Stimulated activated effector memory CD8-positive, alpha-beta T cell treated with anti-CD3 and anti-CD28 coated beads, Interleukin-12 subunit alpha, Interleukin-12 subunit beta, amount 100 ng/mL, for 72 hours (primary cell): ENCODE measurements around the gene PPP1R14D.
A peak's percentile ranks its signal among the peaks of the same experiment; 100 is the strongest.

Source experiments
- ATAC-seq: fragments of 150-1000 bp; cut with Tn5 transposase; 2 replicates; pipeline ENCODE4 v1.10.0; 2021
- DNase-seq, 2 donors: peaks; one replicate each; pipeline ENCODE4 v3.0.0; 2021 to 2022; ENCODE audit warnings: low spot score in 2 of 2
- H3K27ac Mint-ChIP-seq: one replicate; pipeline ENCODE4 v1.8.0; 2022; ENCODE audit warnings: mild to moderate bottlenecking, mixed read lengths
- H3K36me3 Mint-ChIP-seq: one replicate; pipeline ENCODE4 v1.8.0; 2022; ENCODE audit warnings: mild to moderate bottlenecking, mixed read lengths
- H3K4me1 Mint-ChIP-seq: one replicate; pipeline ENCODE4 v1.8.0; 2022; ENCODE audit warnings: mixed read lengths
- H3K4me3 Mint-ChIP-seq: one replicate; pipeline ENCODE4 v1.8.0; 2022; ENCODE audit warnings: mild to moderate bottlenecking, mixed read lengths
- H3K9me3 Mint-ChIP-seq: one replicate; pipeline ENCODE4 v1.8.0; 2022; ENCODE audit warnings: mixed read lengths

Gene PPP1R14D

DNA sequence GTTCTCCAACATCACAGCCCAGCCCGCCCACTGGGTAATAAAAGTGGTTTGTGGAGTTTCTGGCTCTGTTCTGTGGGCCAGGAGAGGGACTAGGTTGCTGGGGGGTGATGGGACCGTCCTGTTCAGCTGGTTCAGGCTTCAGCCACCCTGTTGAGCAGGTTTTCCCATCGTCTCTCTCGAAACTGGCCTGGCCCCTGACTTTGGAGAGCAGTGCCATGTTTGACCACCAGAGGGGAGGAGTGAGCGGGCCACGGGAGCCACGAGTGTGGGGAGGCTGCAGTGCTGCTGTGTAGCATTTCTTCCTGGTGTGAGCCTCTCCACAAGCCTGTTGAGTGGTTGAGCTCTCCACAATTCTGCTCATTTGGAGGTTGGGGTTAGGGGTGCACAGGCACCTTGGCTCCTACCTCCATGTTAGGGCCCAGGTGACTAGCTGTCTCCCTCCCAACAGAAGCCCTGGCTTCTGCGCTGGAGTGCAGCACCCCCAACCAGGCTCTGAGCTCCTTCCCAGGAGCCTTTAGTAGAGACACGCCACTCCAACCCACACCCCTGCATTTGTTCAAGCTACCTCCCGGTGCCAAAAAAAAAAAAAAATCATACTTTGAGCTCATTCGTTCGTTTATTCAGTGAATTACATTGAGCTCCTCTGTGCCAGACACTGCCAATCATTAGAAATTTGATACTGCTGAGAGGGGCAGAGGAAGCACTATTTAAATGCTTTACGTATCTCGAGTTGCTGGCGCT, 29.3 kb upstream of the PPP1R14D start:
- Mint-ChIP-seq H3K4me1 (peaks cover 14% of the 10 kb centered on the region), H3K9me3 (no peaks in the 10 kb centered on the region), H3K36me3 (no peaks in the 10 kb centered on the region), H3K4me3 (no peak overlapping the region), H3K27ac (no peak overlapping the region)
- DNase-seq (peak; percentile 89 to 95), ATAC-seq (peak; percentile 84)

DNA sequence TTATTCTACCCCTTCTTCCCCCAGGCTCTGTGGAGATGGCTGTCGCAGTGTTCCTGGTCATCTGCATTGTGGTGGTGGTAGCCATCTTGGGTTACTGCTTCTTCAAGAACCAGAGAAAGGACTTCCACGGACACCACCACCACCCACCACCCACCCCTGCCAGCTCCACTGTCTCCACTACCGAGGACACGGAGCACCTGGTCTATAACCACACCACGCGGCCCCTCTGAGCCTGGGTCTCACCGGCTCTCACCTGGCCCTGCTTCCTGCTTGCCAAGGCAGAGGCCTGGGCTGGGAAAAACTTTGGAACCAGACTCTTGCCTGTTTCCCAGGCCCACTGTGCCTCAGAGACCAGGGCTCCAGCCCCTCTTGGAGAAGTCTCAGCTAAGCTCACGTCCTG, 28.2 kb upstream of the PPP1R14D start:
- no peak for ATAC-seq

DNA sequence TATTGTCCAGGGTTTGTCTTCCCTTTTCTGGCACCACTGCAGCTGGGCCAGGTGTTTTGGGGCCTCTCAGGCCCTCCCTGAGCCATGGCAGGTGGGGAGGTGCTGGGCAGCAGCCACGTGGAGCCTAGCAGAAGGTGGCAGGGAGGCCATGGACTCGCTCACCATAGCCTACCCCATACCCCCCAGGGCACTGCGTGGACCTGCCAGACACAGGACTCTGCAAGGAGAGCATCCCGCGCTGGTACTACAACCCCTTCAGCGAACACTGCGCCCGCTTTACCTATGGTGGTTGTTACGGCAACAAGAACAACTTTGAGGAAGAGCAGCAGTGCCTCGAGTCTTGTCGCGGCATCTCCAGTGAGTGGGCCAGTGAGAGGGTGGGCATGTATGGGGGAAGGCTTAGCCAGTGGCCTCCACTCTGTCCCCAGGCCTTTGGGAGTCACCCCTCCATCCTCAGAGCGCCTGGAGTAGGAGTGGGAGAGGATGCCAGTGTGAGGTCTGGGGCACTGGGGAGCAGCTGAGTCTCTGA, 27.3 kb upstream of the PPP1R14D start:
- DNase-seq (no peak), ATAC-seq (no peak)
- Mint-ChIP-seq H3K27ac (peak overlapping the region; percentile 65), H3K36me3 (no peaks in the 10 kb centered on the region), H3K9me3 (no peaks in the 10 kb centered on the region), H3K4me1 (peaks cover 14% of the 10 kb centered on the region), H3K4me3 (no peak overlapping the region)

More for the DNA sequence above, 28.2 kb upstream of the PPP1R14D start:
- no peak overlapping the region for H3K4me3 Mint-ChIP-seq
- no peaks in the 10 kb centered on the region for H3K36me3 Mint-ChIP-seq
- H3K9me3 Mint-ChIP-seq, result no peaks in the 10 kb centered on the region
- no peak overlapping the region for H3K27ac Mint-ChIP-seq
- peaks cover 14% of the 10 kb centered on the region for H3K4me1 Mint-ChIP-seq
- DNase-seq, result no peak

DNA sequence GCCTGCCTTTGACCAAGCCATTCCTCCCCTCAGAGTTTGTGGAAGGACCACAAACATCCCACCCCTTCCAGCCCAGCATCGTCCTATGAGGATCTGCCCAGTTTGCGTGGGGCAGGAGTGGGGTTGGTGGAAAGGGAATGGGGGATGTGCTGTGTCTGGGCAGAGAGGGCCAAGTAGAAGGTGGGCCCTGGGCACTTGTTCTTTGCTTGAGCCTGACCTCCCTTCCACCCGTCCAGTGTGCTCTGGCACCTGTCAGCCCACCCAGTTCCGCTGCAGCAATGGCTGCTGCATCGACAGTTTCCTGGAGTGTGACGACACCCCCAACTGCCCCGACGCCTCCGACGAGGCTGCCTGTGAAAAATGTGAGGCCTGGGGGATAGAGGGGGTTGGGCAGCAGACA, 25.7 kb upstream of the PPP1R14D start:
- DNase-seq, result no peak
- Mint-ChIP-seq H3K36me3 (no peaks in the 10 kb centered on the region), H3K4me3 (no peak overlapping the region)

DNA sequence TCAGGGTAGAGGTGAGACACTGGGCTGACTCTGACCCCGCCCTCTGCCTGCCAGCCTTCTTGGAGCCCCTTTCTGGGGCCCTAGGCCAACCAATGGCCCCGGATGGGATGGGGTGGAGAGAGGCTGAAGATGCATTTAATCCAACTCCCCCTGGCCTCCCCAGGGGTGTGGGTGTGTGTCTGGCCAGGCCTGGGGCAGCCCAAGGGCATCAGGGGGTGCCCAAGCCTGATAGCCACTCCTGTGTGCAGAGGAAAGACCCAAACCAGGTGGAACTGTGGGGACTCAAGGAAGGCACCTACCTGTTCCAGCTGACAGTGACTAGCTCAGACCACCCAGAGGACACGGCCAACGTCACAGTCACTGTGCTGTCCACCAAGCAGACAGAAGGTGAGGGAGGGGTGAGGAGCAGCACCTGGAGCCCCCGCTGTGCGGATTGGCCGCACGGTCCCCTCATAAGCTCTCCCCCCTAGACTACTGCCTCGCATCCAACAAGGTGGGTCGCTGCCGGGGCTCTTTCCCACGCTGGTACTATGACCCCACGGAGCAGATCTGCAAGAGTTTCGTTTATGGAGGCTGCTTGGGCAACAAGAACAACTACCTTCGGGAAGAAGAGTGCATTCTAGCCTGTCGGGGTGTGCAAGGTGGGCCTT, 24.9 kb upstream of the PPP1R14D start:
- no peak for ATAC-seq
- Mint-ChIP-seq H3K4me1 (peaks cover 8% of the 10 kb centered on the region), H3K36me3 (no peaks in the 10 kb centered on the region), H3K27ac (no peak overlapping the region), H3K9me3 (no peaks in the 10 kb centered on the region), H3K4me3 (no peak overlapping the region)
- no peak for DNase-seq

More for the DNA sequence above, 25.7 kb upstream of the PPP1R14D start:
- ATAC-seq, result no peak
- Mint-ChIP-seq H3K9me3 (no peaks in the 10 kb centered on the region), H3K27ac (no peak overlapping the region), H3K4me1 (peaks cover 8% of the 10 kb centered on the region)

DNA sequence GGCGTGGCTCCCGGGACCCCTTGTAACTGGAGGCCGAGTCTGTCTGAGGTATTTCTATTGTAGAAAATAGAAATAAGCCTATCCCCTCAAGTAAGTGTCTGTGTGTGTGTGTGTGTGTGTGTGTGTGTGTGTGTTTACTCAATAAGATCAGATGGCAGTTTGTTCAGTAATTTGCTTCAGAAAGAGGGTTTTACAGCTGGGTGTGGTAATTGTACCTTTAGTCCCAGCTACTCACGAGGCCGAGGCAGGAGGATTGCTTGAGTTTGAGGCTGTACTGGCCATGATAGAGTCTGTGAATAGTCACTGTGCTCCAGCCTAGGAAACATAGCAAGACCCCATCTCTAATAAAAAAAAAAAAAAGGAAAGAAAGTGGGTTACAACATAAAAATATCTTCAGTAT, 24.0 kb upstream of the PPP1R14D start:
- ATAC-seq, result no peak
- peaks cover 5% of the 10 kb centered on the region for H3K36me3 Mint-ChIP-seq
- no peak overlapping the region for H3K4me3 Mint-ChIP-seq
- no peak overlapping the region for H3K27ac Mint-ChIP-seq
- no peak for DNase-seq
- peaks cover 9% of the 10 kb centered on the region for H3K4me1 Mint-ChIP-seq
- H3K9me3 Mint-ChIP-seq, result no peaks in the 10 kb centered on the region

DNA sequence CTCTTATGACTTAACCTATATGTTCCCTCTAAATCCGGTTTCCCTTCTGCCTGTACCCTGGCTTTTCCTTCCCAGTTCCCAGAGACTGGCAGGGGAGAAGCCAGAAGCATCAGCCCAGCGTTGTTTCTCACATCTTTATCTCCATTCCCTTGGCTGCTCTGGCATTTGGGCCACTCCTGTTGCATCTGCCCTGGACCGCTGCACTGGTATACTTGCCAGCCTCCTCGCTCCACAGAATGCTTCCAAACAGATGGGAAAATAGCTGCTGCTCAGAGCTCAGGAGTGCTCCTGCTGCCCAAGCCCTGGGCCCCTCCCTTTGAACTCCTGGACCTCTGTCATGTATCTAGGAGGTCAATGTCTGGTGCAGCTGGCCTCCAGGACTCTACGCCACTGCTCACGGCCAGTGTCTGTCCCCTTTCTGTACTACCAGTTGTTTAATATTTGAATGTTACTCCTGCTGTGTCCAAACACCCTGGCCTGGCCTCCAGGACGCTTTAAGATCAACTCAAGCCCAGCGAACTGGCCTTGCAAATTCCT, 22.1 kb upstream of the PPP1R14D start:
- Mint-ChIP-seq H3K4me1 (peaks cover 13% of the 10 kb centered on the region), H3K4me3 (no peak overlapping the region), H3K27ac (no peak overlapping the region), H3K36me3 (peaks cover 5% of the 10 kb centered on the region), H3K9me3 (no peaks in the 10 kb centered on the region)
- DNase-seq (no peak), ATAC-seq (no peak)

DNA sequence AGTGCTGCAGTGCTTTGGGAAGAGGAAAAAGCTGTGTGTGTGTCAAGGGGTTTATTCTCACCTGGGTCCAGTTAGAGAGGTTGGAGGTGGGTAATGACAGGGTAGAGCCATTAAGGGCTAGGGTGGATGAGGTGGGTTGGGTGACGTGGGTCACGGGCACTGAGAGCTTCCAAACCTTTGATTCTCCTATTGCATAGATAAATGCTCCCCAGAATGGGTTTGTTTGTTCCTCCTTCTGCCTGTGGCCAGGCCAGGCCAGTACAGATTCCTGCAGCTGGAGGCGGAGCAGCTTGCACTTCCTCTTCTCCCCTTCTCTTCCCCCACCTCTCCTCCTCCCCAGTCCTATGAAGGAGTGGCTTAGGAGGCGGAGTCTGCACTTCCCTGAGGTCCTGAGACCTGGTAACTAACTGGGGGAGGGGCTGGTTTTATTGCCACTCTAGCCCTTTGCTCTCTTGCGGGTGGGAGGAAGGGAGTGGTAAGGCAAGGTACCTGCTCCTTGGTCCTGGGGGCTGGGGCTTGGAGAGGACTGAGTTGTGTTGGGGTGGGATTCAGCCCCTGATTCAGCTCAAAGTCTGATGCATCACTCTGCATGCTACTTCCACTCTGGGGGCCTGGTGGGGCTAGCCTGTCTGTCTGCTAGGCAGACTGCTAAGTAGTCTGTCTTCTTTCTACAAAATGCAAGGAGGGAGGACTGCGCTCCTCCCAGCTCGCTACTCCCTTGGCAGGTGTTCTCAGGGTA, 18.9 kb upstream of the PPP1R14D start:
- no peak for DNase-seq
- ATAC-seq, result no peak
- Mint-ChIP-seq H3K9me3 (no peaks in the 10 kb centered on the region), H3K27ac (peak overlapping the region; percentile 10), H3K4me3 (no peak overlapping the region), H3K4me1 (peaks cover 18% of the 10 kb centered on the region), H3K36me3 (peaks cover 12% of the 10 kb centered on the region)

DNA sequence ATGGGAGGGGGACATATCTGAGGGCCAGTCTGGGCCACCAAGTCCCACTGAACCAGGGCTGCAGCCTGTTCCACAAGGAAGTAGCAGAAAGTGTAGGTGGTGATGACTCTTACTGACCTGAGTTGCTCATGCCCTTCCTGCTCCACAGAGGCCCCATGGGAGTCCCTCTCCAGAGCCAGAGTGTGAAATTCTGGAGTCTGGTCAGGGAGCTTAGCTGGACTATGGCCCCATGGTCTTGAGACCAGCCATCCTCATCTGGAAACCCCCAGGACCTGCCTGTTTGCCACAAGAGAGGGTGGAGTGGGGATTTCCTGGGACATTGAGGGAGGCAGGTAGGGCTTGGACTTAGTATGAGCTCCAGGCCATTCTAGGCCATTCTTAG, 18.3 kb upstream of the PPP1R14D start:
- Mint-ChIP-seq H3K36me3 (peaks cover 12% of the 10 kb centered on the region), H3K4me1 (peaks cover 18% of the 10 kb centered on the region), H3K9me3 (no peaks in the 10 kb centered on the region), H3K27ac (peak overlapping the region; percentile 10), H3K4me3 (no peak overlapping the region)
- DNase-seq (no peak), ATAC-seq (no peak)

DNA sequence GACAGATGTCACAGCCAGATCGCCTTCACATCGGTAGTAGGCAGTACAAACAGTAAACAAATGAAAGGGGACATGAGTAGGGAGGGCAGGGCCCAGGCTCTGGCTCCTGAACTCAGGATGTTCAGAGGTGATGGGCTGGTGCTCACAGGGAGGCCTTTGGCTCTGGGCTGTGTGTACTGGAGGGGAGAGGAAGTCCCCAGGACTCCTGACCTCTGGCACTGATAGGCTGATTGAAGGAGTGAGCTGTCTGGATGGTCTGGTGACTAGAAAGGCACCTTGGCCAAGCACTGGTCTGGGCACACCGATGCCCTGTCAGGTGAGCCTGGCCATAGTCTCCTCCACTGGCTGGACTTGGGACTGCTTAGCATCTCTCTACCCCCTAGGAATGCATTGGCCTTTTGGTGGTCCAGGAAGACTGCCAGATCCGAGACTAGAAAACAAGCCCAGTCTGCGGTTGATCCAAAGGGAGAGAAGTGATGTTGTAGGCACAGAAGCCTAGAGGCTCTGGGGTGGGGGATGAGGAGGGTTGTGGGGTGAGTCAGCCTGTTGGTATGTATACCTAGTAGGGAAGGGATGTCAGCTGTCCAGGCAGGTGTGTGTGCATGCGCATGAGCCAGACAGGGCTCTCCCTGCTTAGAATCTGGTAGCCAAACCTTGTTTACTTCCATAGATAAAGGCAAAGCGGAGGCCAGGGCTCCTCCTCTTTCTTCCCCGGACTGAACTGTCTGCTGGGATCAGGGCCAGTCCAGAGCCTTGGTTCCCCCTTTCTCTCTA, 17.2 kb upstream of the PPP1R14D start:
- ATAC-seq, result no peak
- DNase-seq, result no peak
- Mint-ChIP-seq H3K4me1 (peaks cover 18% of the 10 kb centered on the region), H3K36me3 (peaks cover 12% of the 10 kb centered on the region), H3K9me3 (no peaks in the 10 kb centered on the region), H3K27ac (peak overlapping the region; percentile 10), H3K4me3 (peak overlapping the region; percentile 81)

DNA sequence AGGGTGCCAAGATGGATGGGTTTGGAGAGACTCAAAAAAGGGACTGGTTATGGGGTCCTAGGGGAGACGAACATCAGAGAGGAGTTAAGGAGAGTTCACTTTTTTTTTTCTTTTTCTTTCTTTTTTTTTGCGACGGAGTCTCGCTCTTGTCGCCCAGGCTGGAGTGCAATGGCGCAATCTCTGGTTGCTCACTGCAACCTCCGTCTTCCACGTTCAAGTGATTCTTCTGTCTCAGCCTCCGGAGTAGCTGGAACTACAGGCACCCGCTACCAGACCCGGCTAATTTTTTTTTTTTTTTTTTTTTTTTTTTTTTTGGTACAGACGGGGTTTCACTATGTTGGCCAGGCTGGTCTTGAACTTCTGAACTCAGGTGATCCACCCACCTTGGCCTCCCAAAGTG, 16.5 kb upstream of the PPP1R14D start:
- ATAC-seq (no peak), DNase-seq (no peak)
- Mint-ChIP-seq H3K36me3 (peaks cover 12% of the 10 kb centered on the region), H3K4me1 (peaks cover 18% of the 10 kb centered on the region), H3K4me3 (peak overlapping the region; percentile 81), H3K27ac (peak overlapping the region; percentile 45), H3K9me3 (no peaks in the 10 kb centered on the region)

DNA sequence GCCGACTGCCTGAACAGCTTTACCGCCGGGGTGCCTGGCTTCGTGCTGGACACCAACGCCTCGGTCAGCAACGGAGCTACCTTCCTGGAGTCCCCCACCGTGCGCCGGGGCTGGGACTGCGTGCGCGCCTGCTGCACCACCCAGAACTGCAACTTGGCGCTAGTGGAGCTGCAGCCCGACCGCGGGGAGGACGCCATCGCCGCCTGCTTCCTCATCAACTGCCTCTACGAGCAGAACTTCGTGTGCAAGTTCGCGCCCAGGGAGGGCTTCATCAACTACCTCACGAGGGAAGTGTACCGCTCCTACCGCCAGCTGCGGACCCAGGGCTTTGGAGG, 16.2 kb upstream of the PPP1R14D start:
- Mint-ChIP-seq H3K4me3 (peak overlapping the region; percentile 81), H3K9me3 (no peaks in the 10 kb centered on the region), H3K36me3 (peaks cover 12% of the 10 kb centered on the region), H3K4me1 (peaks cover 18% of the 10 kb centered on the region), H3K27ac (peak overlapping the region; percentile 45)
- DNase-seq (peak in 1 of 2 donors; percentile 14), ATAC-seq (peak; percentile 59)

DNA sequence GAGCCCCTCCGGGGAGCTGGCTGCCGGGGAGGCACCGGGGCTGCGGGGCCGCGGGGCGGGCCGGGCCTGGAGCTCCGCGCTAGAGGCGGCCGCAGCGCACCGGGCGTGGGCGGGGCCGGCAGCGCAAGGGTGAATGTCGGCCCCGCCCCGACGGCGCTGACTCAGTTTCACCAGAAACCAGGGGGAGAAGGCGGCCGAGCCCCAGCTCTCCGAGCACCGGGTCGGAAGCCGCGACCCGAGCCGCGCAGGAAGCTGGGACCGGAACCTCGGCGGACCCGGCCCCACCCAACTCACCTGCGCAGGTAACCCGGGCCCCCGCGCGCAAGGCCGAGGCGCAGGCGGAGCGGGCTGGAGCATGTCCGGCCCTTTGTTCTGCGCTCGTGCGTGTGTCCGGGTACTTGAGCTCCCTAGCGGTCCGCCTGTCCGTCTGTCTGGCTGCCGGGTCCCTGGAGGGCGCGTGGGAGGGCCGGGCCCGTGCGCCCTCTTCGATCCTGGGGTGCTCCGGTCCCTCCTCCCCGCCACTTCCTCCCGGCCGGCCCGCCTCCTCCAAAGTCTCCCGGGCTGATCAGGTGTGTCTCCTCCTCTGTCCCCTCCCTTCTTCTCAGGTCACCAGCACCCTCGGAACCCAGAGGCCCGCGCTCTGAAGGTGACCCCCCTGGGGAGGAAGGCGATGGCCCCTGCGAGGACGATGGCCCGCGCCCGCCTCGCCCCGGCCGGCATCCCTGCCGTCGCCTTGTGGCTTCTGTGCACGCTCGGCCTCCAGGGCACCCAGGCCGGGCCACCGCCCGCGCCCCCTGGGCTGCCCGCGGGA, 15.6 kb upstream of the PPP1R14D start, which contains the start of gene SPINT1:
SPINT1 (plus strand) TSS at position 164 of the 811 bp plus-strand sequence; CDS start at position 671, 507 bp downstream.
- no peaks in the 10 kb centered on the region for H3K9me3 Mint-ChIP-seq
- DNase-seq (peak; percentile 52 to 77), ATAC-seq (peak; percentile 83)
- H3K4me3 Mint-ChIP-seq, result peak within 1 kb of the TSS; percentile 81
- peak within 1 kb of the TSS; percentile 45 for H3K27ac Mint-ChIP-seq
- peaks cover 18% of the 10 kb centered on the region for H3K4me1 Mint-ChIP-seq
- H3K36me3 Mint-ChIP-seq, result peaks cover 12% of the 10 kb centered on the region

DNA sequence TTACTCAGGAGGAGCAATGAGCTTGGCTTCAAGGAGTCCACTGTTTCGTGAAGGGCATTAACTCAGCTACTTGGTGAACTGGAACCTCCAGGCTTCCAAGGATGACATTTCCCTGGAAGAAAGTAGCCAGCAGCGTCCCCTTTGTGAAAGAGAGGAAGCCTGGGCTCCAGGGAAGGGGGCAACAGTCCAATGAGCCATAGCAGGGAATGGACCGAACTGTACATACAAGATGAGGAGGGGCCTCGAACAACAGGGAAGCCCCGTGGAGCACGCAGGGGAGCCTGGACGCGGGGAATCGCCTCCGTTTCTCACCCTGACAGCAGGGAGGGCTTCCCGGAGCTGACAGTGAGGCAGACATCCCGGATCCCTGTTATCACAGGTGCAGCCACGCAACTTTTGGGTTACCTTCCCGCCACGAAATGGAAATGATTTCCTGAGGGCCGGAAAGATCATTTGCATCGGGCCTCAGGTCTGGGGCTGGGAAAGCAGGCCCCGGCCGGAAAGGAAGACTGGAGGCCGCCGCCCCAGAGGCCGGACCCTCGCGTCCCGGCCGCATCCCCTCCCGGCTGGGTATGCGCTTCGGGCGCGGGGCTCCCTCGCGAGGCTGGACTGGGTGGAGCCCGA, 14.9 kb upstream of the PPP1R14D start:
- peaks cover 12% of the 10 kb centered on the region for H3K36me3 Mint-ChIP-seq
- no peak overlapping the region for H3K27ac Mint-ChIP-seq

More for the DNA sequence above, 14.9 kb upstream of the PPP1R14D start:
- no peak for ATAC-seq
- no peaks in the 10 kb centered on the region for H3K9me3 Mint-ChIP-seq
- DNase-seq, result no peak
- peak overlapping the region; percentile 81 for H3K4me3 Mint-ChIP-seq
- peaks cover 18% of the 10 kb centered on the region for H3K4me1 Mint-ChIP-seq
